HepG2 (cell line): Measurements from ENCODE around the gene ARAP1. TPM values are rescaled to one million over a fixed set of nuclear protein-coding genes. Genes with fewer than 3 reads are reported as not detected.

Source experiments
- FOXK1 ChIP-seq: sonication (generic); formaldehyde crosslinking; IDR thresholded peaks from 2 replicates; pipeline ENCODE4 v1.4.0; 2020; ENCODE audit warnings: low read depth, missing genetic modification reagents, borderline replicate concordance
- FOXM1 ChIP-seq: sonication (generic); formaldehyde crosslinking; IDR thresholded peaks from 2 replicates; pipeline ENCODE4 v1.5.0; 2020; ENCODE audit warnings: missing genetic modification reagents
- KAT8 ChIP-seq: IDR thresholded peaks from 2 replicates; pipeline ENCODE4 v1.6.1; 2016; ENCODE audit warnings: missing genetic modification reagents, missing compliant biosample characterization
- KDM5B ChIP-seq: sonication (generic); formaldehyde crosslinking; IDR thresholded peaks from 2 replicates; pipeline ENCODE4 v1.4.0; 2020; ENCODE audit warnings: missing genetic modification reagents, mild to moderate bottlenecking, borderline replicate concordance
- MEF2D ChIP-seq: sonication (generic); formaldehyde crosslinking; IDR thresholded peaks from 2 replicates; pipeline ENCODE4 v1.5.1; 2020; ENCODE audit warnings: mild to moderate bottlenecking, missing genetic modification reagents
- NCOA5 ChIP-seq: sonication (generic); formaldehyde crosslinking; IDR thresholded peaks from 2 replicates; pipeline ENCODE4 v1.4.0; 2020; ENCODE audit warnings: missing genetic modification reagents
- NFIC ChIP-seq: IDR thresholded peaks from 2 replicates; pipeline ENCODE4 v1.6.1; 2012; ENCODE audit warnings: mild to moderate bottlenecking, low read length, inconsistent platforms
- NONO ChIP-seq, 2 experiments: fragments of 450-650 bp in 1 of 2; sonication (generic) in 1 of 2; formaldehyde crosslinking in 1 of 2; IDR thresholded peaks in 1 of 2; conservative IDR thresholded peaks in 1 of 2; 2 replicates each; pipeline versions ENCODE4 v1.6.1 to v1.8.0; 2017 to 2022; ENCODE audit warnings: mild to moderate bottlenecking in 1 of 2, missing genetic modification reagents in 1 of 2, moderate library complexity in 1 of 2
- PAX8 ChIP-seq: sonication (generic); formaldehyde crosslinking; IDR thresholded peaks from 2 replicates; pipeline ENCODE4 v1.8.0; 2022; ENCODE audit warnings: mild to moderate bottlenecking, missing genetic modification reagents, borderline replicate concordance
- ZFP36L1 ChIP-seq: sonication (generic); formaldehyde crosslinking; IDR thresholded peaks from 2 replicates; pipeline ENCODE4 v1.8.0; 2022; ENCODE audit warnings: mild to moderate bottlenecking, missing genetic modification reagents, moderate library complexity
- ZIK1 ChIP-seq: sonication (generic); formaldehyde crosslinking; IDR thresholded peaks from 2 replicates; pipeline ENCODE4 v1.5.0; 2020; ENCODE audit warnings: mild to moderate bottlenecking, low read depth, missing genetic modification reagents, borderline replicate concordance
- ZNF724P ChIP-seq: sonication (generic); formaldehyde crosslinking; IDR thresholded peaks from 2 replicates; pipeline ENCODE4 v1.8.0; 2022; ENCODE audit warnings: missing genetic modification reagents, borderline replicate concordance
- ZNF773 ChIP-seq: sonication (generic); formaldehyde crosslinking; IDR thresholded peaks from 2 replicates; pipeline ENCODE4 v1.4.0; 2020; ENCODE audit warnings: missing genetic modification reagents, borderline replicate concordance
- ZNF780A ChIP-seq: sonication (generic); formaldehyde crosslinking; IDR thresholded peaks from 2 replicates; pipeline ENCODE4 v1.8.0; 2022; ENCODE audit warnings: mild to moderate bottlenecking, missing genetic modification reagents, moderate library complexity
- polyA plus RNA-seq, 8 experiments: library from polyadenylated mRNA; depleted of rRNA in 3 of 8; stranded (reverse) in 7 of 8; unstranded in 1 of 8; fragments of >200 nt; fragmentation: Illumina TruSeq in 4 of 8; extraction: Trizol in 4 of 8; gene quantifications; 2 replicates each; pipeline versions ENCODE4 v1.2.1 to v1.2.3, GENCODE V29; 2011 to 2016; ENCODE audit warnings: low read depth in 4 of 8, missing spikeins in 1 of 8, mixed read lengths in 1 of 8; ENCODE audit not compliant: insufficient read depth in 1 of 8
- total RNA-seq, 5 experiments: library from RNA; depleted of rRNA; stranded (reverse); fragments of >200 nt; fragmentation: Illumina TruSeq; extraction: Trizol; gene quantifications; 2 replicates each; pipeline ENCODE4 v1.2.3, GENCODE V29; 2016; ENCODE audit warnings: low read depth in 1 of 5
- TF ChIP-seq, protein P1 (sequence below): sonication (generic); formaldehyde crosslinking; IDR thresholded peaks from 2 replicates; pipeline ENCODE4 v1.4.0; 2020; ENCODE audit warnings: mild to moderate bottlenecking, missing genetic modification reagents
- TF ChIP-seq, protein P2 (sequence below): sonication (generic); formaldehyde crosslinking; IDR thresholded peaks from 2 replicates; pipeline ENCODE4 v1.4.0; 2020; ENCODE audit warnings: missing genetic modification reagents
- TF ChIP-seq, protein P3 (sequence below): sonication (generic); formaldehyde crosslinking; IDR thresholded peaks from 2 replicates; pipeline ENCODE4 v1.5.0; 2020; ENCODE audit warnings: mild to moderate bottlenecking, low read depth, missing genetic modification reagents, borderline replicate concordance
- TF ChIP-seq, protein P4 (sequence below): sonication (generic); formaldehyde crosslinking; conservative IDR thresholded peaks from 2 replicates; pipeline ENCODE4 v1.4.0; 2020; ENCODE audit warnings: missing genetic modification reagents

The ARAP1 gene
- total and polyA plus RNA-seq, 2 of the 13 experiments (the other 11 are each of a cell fraction or from before 2014, with no cell fraction given), result 43.2 to 55.5 TPM

DNA sequence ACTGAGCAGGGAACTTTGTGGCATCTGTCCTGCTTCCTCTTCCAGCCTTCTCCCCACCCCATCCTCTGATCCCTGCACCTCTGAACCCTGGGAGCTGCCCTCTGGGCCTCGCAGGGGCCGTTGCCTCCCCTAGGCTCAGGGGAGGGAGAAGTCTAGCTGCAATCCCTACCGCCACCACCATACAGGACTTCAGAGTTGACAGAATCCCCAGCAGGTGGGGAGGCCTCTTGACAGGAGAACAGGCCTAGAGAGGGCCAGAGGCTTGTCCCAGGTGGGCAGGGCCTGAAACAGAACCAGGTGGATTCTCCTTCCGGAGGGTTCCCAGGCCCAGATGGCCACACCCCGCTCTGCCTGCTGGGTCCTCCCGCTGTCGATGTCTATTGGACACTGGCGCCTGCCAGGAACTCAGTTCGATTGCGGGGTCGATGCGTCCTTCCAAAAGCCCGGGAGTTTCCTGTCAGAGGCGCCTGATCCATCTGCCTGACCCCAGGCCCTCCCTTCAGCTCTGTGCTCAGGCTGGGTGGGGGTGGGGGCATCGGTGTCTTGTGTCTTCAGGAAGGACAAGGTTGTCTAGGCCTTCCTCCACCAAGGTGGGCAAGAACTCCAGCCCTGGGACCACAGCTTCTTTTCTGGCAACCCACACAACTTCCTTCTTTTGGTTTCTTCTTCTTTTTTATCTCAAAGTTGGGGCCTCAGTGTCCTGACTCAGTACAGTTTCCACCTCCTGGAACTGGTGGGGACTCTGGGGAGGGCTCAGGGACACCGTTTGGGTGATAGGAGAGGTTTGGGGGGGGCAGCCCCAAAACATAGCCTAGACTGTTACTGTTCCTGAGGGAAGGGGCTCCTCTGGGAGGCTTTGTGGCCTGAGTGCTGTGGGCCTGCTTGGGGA, 35.3 kb upstream of the ARAP1 start (continued):
- TF ChIP-seq, protein P1, sequence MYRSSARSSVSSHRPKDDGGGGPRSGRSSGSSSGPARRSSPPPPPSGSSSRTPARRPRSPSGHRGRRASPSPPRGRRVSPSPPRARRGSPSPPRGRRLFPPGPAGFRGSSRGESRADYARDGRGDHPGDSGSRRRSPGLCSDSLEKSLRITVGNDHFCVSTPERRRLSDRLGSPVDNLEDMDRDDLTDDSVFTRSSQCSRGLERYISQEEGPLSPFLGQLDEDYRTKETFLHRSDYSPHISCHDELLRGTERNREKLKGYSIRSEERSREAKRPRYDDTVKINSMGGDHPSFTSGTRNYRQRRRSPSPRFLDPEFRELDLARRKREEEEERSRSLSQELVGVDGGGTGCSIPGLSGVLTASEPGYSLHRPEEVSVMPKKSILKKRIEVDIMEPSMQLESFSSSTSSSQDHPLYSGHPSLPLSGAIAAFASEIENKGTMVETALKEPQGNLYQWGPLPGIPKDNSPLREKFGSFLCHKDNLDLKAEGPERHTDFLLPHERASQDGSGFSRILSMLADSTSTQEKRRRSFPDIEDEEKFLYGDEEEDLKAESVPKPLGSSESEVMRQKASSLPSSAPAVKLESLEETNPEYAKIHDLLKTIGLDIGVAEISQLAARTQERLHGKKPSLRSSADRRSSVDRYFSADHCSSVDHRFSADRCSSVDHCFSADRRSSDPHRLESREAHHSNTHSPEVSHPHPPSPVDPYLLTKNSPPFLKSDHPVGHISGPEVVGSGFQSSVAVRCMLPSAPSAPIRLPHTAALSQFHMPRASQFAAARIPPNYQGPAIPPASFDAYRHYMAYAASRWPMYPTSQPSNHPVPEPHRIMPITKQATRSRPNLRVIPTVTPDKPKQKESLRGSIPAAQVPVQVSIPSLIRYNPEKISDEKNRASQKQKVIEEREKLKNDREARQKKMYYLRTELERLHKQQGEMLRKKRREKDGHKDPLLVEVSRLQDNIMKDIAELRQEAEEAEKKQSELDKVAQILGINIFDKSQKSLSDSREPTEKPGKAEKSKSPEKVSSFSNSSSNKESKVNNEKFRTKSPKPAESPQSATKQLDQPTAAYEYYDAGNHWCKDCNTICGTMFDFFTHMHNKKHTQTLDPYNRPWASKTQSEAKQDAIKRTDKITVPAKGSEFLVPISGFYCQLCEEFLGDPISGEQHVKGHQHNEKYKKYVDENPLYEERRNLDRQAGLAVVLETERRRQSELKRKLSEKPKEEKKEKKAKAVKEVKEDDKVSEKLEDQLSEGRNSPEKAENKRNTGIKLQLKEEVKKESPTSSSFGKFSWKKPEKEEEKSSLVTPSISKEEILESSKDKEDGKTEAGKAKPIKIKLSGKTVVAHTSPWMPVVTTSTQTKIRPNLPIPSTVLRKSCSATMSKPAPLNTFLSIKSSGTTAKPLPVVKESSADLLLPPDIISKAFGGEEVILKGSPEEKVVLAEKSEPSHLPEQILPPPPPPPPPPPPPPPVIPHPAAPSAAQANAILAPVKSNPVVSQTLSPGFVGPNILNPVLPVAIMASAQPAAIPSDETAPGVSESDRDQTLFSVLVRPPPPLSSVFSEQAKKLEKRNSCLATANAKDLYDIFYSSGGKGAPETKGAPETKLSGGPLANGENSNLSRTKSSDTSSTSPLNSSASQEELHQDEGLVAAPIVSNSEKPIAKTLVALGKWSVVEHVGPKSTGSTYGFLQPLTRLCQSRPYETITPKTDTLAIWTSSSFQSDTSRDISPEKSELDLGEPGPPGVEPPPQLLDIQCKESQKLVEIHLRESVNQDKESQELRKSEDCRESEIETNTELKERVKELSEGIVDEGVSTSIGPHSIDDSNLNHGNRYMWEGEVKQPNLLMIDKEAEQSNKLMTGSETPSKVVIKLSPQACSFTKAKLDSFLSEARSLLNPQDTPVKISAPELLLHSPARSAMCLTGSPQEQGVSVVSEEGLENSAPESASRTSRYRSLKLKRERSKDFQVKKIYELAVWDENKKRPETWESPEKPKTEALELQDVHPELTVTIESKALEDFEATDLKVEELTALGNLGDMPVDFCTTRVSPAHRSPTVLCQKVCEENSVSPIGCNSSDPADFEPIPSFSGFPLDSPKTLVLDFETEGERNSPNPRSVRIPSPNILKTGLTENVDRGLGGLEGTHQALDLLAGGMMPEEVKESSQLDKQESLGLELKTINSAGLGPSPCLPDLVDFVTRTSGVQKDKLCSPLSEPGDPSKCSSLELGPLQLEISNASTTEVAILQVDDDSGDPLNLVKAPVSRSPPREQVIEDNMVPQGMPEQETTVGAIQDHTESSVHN (CRISPR knock-in tag), result peak; percentile 87
- TF ChIP-seq, protein P2, sequence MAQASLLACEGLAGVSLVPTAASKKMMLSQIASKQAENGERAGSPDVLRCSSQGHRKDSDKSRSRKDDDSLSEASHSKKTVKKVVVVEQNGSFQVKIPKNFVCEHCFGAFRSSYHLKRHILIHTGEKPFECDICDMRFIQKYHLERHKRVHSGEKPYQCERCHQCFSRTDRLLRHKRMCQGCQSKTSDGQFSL (CRISPR knock-in tag), result no peak
- no peak for TF ChIP-seq ZNF724P
- no peak for TF ChIP-seq ZNF780A
- no peak for TF ChIP-seq PAX8
- TF ChIP-seq, protein P3, sequence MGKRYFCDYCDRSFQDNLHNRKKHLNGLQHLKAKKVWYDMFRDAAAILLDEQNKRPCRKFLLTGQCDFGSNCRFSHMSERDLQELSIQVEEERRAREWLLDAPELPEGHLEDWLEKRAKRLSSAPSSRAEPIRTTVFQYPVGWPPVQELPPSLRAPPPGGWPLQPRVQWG (CRISPR knock-in tag), result no peak
- TF ChIP-seq NCOA5 (CRISPR knock-in tag), result no peak
- peak; percentile 82; the same call in 1 of the 2 replicates for TF ChIP-seq MEF2D
- TF ChIP-seq FOXK1, result no peak
- no peak for TF ChIP-seq KDM5B (CRISPR knock-in tag)
- no peak for TF ChIP-seq ZIK1 (CRISPR knock-in tag)
- TF ChIP-seq NONO (IDR thresholded peaks at IDR 0.05), result no peak
- TF ChIP-seq NONO (CRISPR knock-in tag; conservative IDR thresholded peaks at IDR 0.05), result peak; percentile 61
- peak; percentile 59; the same call in 1 of the 2 replicates for TF ChIP-seq KAT8 (CRISPR knock-in tag)
- TF ChIP-seq FOXM1 (CRISPR knock-in tag), result no peak
- TF ChIP-seq, protein P4, sequence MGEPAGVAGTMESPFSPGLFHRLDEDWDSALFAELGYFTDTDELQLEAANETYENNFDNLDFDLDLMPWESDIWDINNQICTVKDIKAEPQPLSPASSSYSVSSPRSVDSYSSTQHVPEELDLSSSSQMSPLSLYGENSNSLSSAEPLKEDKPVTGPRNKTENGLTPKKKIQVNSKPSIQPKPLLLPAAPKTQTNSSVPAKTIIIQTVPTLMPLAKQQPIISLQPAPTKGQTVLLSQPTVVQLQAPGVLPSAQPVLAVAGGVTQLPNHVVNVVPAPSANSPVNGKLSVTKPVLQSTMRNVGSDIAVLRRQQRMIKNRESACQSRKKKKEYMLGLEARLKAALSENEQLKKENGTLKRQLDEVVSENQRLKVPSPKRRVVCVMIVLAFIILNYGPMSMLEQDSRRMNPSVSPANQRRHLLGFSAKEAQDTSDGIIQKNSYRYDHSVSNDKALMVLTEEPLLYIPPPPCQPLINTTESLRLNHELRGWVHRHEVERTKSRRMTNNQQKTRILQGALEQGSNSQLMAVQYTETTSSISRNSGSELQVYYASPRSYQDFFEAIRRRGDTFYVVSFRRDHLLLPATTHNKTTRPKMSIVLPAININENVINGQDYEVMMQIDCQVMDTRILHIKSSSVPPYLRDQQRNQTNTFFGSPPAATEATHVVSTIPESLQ (CRISPR knock-in tag), result 0 out of 2 replicates have a peak, but pooled peaks have one; percentile 46
- TF ChIP-seq ZNF773 (CRISPR knock-in tag), result no peak
- TF ChIP-seq NFIC, result no peak
- no peak; the same call in 1 of the 2 replicates for TF ChIP-seq ZFP36L1
